ENCODE results near the gene KHDC4.

The KHDC4 gene

GRCh38 chr1:155880251-155880650 lies 54.0 kb downstream of the KHDC4 start:
- H3K4me3 ChIP-seq (ENCODE audit: low read depth, low read length), result no peak overlapping the region
- H3K4me1 ChIP-seq, result no peaks in the 10 kb centered on the region
- no peak overlapping the region for H3K27ac ChIP-seq
- no peak overlapping the region for H2AFZ ChIP-seq
- H3K27me3 ChIP-seq (ENCODE audit: control insufficient read depth, insufficient read depth, low read length), result no peaks in the 10 kb centered on the region
- H3K79me2 ChIP-seq, result no peaks in the 10 kb centered on the region
- H3K9me3 ChIP-seq (ENCODE audit: control insufficient read depth, low read length), result no peaks in the 10 kb centered on the region
- H3K4me2 ChIP-seq (ENCODE audit: low read length), result no peak overlapping the region
- H3K36me3 ChIP-seq (ENCODE audit: control insufficient read depth, insufficient read depth, low read length), result no peaks in the 10 kb centered on the region
- no peak overlapping the region for H3K9ac ChIP-seq
- TF ChIP-seq CTCF (IDR thresholded peaks at IDR 0.05), result no peak

GRCh38 chr1:155877945-155878344 lies 56.3 kb downstream of the KHDC4 start:
- no peak for TF ChIP-seq CTCF (IDR thresholded peaks at IDR 0.05)
- H2AFZ ChIP-seq, result no peak overlapping the region
- no peaks in the 10 kb centered on the region for H3K36me3 ChIP-seq (ENCODE audit: control insufficient read depth, insufficient read depth, low read length)

GRCh38 chr1:155873860-155874259 lies 60.4 kb downstream of the KHDC4 start:
- Histone ChIP-seq H3K27ac (no peak overlapping the region), H3K4me1 (no peaks in the 10 kb centered on the region), H3K36me3 (ENCODE audit: control insufficient read depth, insufficient read depth, low read length) (no peaks in the 10 kb centered on the region)

More at GRCh38 chr1:155877945-155878344, 56.3 kb downstream of the KHDC4 start:
- H3K4me3 ChIP-seq (ENCODE audit: low read depth, low read length), result no peak overlapping the region
- no peaks in the 10 kb centered on the region for H3K9me3 ChIP-seq (ENCODE audit: control insufficient read depth, low read length)
- no peak overlapping the region for H3K27ac ChIP-seq
- no peaks in the 10 kb centered on the region for H3K4me1 ChIP-seq
- no peaks in the 10 kb centered on the region for H3K79me2 ChIP-seq
- H3K9ac ChIP-seq, result no peak overlapping the region
- H3K27me3 ChIP-seq (ENCODE audit: control insufficient read depth, insufficient read depth, low read length), result no peaks in the 10 kb centered on the region
- no peak overlapping the region for H3K4me2 ChIP-seq (ENCODE audit: low read length)

GRCh38 chr1:155872527-155872926 lies 61.7 kb downstream of the KHDC4 start:
- Histone ChIP-seq H3K27me3 (ENCODE audit: control insufficient read depth, insufficient read depth, low read length) (no peaks in the 10 kb centered on the region), H2AFZ (no peak overlapping the region), H3K27ac (no peak overlapping the region), H3K9ac (no peak overlapping the region), H3K4me1 (no peaks in the 10 kb centered on the region), H3K9me3 (ENCODE audit: control insufficient read depth, low read length) (no peaks in the 10 kb centered on the region), H3K4me2 (ENCODE audit: low read length) (no peak overlapping the region), H3K36me3 (ENCODE audit: control insufficient read depth, insufficient read depth, low read length) (no peaks in the 10 kb centered on the region), H3K79me2 (no peaks in the 10 kb centered on the region), H3K4me3 (ENCODE audit: low read depth, low read length) (no peak overlapping the region)
- no peak for TF ChIP-seq CTCF (IDR thresholded peaks at IDR 0.05)

More at GRCh38 chr1:155873860-155874259, 60.4 kb downstream of the KHDC4 start:
- H3K4me2 ChIP-seq (ENCODE audit: low read length), result no peak overlapping the region
- H3K9me3 ChIP-seq (ENCODE audit: control insufficient read depth, low read length), result no peaks in the 10 kb centered on the region
- no peaks in the 10 kb centered on the region for H3K79me2 ChIP-seq
- H3K9ac ChIP-seq, result no peak overlapping the region
- no peaks in the 10 kb centered on the region for H3K27me3 ChIP-seq (ENCODE audit: control insufficient read depth, insufficient read depth, low read length)
- no peak overlapping the region for H2AFZ ChIP-seq
- TF ChIP-seq CTCF (IDR thresholded peaks at IDR 0.05), result no peak
- no peak overlapping the region for H3K4me3 ChIP-seq (ENCODE audit: low read depth, low read length)

- H3K9ac ChIP-seq, result no peak overlapping the region
- no peak for TF ChIP-seq CTCF (IDR thresholded peaks at IDR 0.05)
Measured at GRCh38 chr1:155871390-155871789, 62.8 kb downstream of the KHDC4 start.

More at GRCh38 chr1:155871390-155871789, 62.8 kb downstream of the KHDC4 start:
- Histone ChIP-seq H2AFZ (no peak overlapping the region), H3K79me2 (no peaks in the 10 kb centered on the region), H3K4me2 (ENCODE audit: low read length) (no peak overlapping the region), H3K27me3 (ENCODE audit: control insufficient read depth, insufficient read depth, low read length) (no peaks in the 10 kb centered on the region), H3K4me1 (no peaks in the 10 kb centered on the region), H3K9me3 (ENCODE audit: control insufficient read depth, low read length) (no peaks in the 10 kb centered on the region), H3K36me3 (ENCODE audit: control insufficient read depth, insufficient read depth, low read length) (no peaks in the 10 kb centered on the region), H3K4me3 (ENCODE audit: low read depth, low read length) (no peak overlapping the region), H3K27ac (no peak overlapping the region)
